LNCaP clone FGC (cell line): ENCODE results near the gene PAQR5.

Experiments
- DNase-seq: peaks from one replicate; pipeline ENCODE4 v3.0.0-alpha.2; 2011; ENCODE audit warnings: low read depth
- H3K4me3 ChIP-seq: 2 replicates; pipeline ENCODE4 v1.5.1; 2011; ENCODE audit warnings: mild to moderate bottlenecking, low read depth, low read length, control low read depth
- TF ChIP-seq, protein P1 (sequence below): IDR thresholded peaks from 2 replicates; pipeline ENCODE4 v1.5.1; 2012; ENCODE audit warnings: mild to moderate bottlenecking; ENCODE audit not compliant: control insufficient read depth, insufficient read depth; ENCODE audit errors: extremely low read depth

The PAQR5 gene

DNA sequence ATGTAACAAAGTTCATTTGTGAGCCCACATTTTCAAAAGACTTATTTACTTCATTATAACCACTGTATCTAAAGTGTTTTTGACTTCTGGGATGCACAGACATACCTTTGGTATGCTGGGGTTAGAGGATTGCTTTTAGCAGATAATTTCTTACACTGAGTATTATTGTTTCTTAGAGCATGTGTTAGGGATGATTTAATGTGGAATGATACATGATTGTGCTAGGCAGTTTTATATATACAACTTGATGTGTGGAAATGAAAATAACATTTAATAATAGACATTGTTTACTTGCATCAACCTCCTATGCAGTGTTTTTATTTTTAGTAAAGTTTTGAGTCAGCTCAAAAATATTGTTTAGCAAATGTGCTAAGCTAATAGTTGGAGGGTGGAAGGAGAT, 118.9 kb downstream of the PAQR5 start:
- DNase-seq = no peak
- TF ChIP-seq, protein P1, sequence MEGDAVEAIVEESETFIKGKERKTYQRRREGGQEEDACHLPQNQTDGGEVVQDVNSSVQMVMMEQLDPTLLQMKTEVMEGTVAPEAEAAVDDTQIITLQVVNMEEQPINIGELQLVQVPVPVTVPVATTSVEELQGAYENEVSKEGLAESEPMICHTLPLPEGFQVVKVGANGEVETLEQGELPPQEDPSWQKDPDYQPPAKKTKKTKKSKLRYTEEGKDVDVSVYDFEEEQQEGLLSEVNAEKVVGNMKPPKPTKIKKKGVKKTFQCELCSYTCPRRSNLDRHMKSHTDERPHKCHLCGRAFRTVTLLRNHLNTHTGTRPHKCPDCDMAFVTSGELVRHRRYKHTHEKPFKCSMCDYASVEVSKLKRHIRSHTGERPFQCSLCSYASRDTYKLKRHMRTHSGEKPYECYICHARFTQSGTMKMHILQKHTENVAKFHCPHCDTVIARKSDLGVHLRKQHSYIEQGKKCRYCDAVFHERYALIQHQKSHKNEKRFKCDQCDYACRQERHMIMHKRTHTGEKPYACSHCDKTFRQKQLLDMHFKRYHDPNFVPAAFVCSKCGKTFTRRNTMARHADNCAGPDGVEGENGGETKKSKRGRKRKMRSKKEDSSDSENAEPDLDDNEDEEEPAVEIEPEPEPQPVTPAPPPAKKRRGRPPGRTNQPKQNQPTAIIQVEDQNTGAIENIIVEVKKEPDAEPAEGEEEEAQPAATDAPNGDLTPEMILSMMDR = no peak
- no peak overlapping the region for H3K4me3 ChIP-seq

DNA sequence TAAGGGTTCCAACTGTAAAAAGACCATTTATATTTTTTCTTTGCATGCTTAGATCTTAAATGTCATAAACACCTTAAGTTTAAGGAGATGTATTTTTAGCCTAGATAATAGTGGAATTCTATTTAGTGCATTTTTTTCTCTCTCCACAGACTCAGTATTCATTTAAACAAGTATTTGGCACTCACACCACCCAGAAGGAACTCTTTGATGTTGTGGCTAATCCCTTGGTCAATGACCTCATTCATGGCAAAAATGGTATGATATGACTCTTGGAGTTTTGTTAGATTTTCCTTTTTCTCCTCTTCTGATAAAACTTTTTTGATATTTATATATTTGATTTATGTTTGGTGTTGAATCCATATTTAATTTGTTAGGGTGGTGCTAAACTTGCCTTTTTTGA, 122.8 kb downstream of the PAQR5 start:
- DNase-seq = no peak
- TF ChIP-seq, protein P1 = no peak
- no peak overlapping the region for H3K4me3 ChIP-seq

GRCh38 chr15:69422336-69422895, 123.7 kb downstream of the PAQR5 start:
- DNase-seq = no peak
- no peak overlapping the region for H3K4me3 ChIP-seq
- TF ChIP-seq, protein P1 = no peak

- DNase-seq = no peak
- TF ChIP-seq, protein P1 = no peak
- H3K4me3 ChIP-seq = no peak overlapping the region
Measured at GRCh38 chr15:69424001-69424400, 125.3 kb downstream of the PAQR5 start.

GRCh38 chr15:69424748-69425413, 126.2 kb downstream of the PAQR5 start:
- TF ChIP-seq, protein P1 = no peak
- H3K4me3 ChIP-seq = no peak overlapping the region
- DNase-seq = no peak

DNA sequence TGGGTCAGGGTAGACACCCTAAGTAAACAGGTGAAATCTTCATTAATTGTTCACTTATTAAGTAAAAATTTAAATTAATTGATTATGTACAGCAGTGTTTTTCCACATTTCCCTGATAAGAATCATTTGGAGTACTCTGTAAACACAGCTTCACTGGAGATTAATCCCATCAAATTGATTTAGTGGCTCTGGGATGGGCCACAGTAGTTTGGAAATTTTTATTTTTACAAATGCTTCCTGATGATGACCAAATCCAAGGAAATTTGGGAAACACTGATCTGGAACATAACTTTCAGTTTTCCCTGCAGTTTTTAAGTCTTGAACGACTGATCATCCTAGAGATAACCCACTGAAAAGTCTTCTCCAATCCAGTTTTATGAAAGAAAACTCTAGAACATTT, 135.1 kb downstream of the PAQR5 start:
- no peak for DNase-seq
- H3K4me3 ChIP-seq = no peak overlapping the region
- TF ChIP-seq, protein P1 = no peak

DNA sequence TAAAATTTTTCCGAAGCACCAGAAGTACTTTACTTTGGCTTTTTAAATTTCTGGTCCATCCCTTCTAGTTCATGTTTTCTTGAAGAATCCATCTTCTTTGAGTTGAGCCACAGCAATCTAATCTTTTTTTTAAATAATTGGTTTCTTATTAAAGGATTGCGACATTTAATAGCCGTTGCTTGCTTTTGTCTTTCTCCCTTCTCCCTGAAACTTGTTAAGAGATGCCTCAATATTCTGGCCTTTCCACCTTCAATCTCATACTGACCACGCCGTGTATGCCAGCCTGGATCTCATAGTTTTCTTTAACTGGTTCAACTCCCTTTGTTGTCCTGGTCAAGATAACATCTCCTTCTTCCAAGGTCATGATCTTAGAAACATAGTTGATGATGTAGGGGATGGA, 135.5 kb downstream of the PAQR5 start:
- TF ChIP-seq, protein P1 = no peak
- no peak overlapping the region for H3K4me3 ChIP-seq
- DNase-seq = no peak
